ENCODE results near the gene TRIM5. TPM values are rescaled to one million over a fixed set of nuclear protein-coding genes. Genes with fewer than 3 reads are reported as not detected.
A peak's percentile ranks its signal among the peaks of the same experiment; 100 is the strongest.

Gene TRIM5
- polyA plus RNA-seq, 2 of the 4 experiments (the other 2 are of a cell fraction), result 21.9 to 32.6 TPM

DNA sequence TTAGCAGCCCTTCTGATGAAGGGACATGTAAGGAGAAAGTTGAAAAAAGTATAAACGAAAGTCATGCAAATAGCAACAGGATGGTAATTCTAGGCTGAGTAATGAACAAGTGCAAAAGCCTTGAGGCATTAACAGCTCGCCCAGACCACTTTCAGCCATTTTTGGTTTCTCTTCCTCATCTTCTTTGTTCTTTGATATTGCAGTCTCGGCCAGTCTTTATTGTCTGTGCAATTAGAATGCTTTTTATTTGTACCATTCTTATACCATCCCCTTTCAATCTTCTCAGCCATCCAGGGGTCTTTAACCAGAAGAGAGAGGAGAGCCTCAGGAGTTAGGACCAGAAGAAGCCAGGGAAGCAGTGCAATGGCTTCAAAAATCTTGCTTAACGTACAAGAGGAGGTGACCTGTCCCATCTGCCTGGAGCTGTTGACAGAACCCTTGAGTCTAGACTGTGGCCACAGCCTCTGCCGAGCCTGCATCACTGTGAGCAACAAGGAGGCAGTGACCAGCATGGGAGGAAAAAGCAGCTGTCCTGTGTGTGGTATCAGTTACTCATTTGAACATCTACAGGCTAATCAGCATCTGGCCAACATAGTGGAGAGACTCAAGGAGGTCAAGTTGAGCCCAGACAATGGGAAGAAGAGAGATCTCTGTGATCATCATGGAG lies 52.8 kb downstream of the TRIM5 start:
- H3K4me3 ChIP-seq, result no peak overlapping the region
- CTCF ChIA-PET, result interaction anchor here (1.6 kb wide), 1 partner anchor 14 kb away, joined by 4 read pairs; no protein-coding TSS in a partner anchor
- TF ChIP-seq, protein P1, sequence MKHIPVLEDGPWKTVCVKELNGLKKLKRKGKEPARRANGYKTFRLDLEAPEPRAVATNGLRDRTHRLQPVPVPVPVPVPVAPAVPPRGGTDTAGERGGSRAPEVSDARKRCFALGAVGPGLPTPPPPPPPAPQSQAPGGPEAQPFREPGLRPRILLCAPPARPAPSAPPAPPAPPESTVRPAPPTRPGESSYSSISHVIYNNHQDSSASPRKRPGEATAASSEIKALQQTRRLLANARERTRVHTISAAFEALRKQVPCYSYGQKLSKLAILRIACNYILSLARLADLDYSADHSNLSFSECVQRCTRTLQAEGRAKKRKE (CRISPR knock-in tag; IDR thresholded peaks at IDR 0.05; ENCODE audit: low read depth), result no peak
- no peak for TF ChIP-seq ZNF302 (CRISPR knock-in tag; IDR thresholded peaks at IDR 0.05)
- no peak for TF ChIP-seq CBX2 (IDR thresholded peaks at IDR 0.05; ENCODE audit: borderline replicate concordance, low read depth)
- H3K27ac ChIP-seq, result no peak overlapping the region
- H3K9me3 ChIP-seq, result no peaks in the 10 kb centered on the region
- 72% methylated on average over 5 of the region's 5 CpGs for WGBS (ENCODE audit: missing lambda C conversion rate)
- H3K4me1 ChIP-seq, result no peaks in the 10 kb centered on the region
- ATAC-seq (no peak), DNase-seq (ENCODE audit: low read depth in 1 of 2, low spot score in 1 of 2) (no peak), FAIRE-seq (no peak)
- H3K4me2 ChIP-seq, result no peak overlapping the region
- POLR2A ChIA-PET, result no interaction called here

DNA sequence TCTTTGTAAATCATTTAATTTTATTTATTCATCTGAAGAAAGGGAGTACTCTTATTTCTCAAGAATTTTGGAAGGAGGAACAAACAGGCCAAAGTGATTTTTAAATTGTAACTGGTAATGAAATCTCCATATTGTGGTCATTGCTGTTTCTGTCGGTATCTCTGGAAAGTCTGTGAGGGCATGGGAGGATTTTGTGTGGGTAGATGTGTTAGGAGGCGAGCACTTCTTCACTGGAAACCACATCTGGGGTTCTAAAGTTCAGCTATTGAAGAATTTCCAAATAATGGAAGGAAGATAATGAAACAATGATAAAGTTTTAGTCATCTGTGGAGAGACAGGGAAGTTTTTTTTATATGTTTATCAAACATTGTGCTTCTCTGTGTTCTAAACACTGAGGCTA lies 53.5 kb downstream of the TRIM5 start:
- TF ChIP-seq JUNB (IDR thresholded peaks at IDR 0.05), result no peak
- TF ChIP-seq POLR2AphosphoS2 (conservative IDR thresholded peaks at IDR 0.05; ENCODE audit: low read length), result no peak
- TF ChIP-seq, protein P2, sequence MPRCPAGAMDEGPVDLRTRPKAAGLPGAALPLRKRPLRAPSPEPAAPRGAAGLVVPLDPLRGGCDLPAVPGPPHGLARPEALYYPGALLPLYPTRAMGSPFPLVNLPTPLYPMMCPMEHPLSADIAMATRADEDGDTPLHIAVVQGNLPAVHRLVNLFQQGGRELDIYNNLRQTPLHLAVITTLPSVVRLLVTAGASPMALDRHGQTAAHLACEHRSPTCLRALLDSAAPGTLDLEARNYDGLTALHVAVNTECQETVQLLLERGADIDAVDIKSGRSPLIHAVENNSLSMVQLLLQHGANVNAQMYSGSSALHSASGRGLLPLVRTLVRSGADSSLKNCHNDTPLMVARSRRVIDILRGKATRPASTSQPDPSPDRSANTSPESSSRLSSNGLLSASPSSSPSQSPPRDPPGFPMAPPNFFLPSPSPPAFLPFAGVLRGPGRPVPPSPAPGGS (IDR thresholded peaks at IDR 0.05), result no peak
- TF ChIP-seq ZC3H11A (IDR thresholded peaks at IDR 0.05), result no peak
- TF ChIP-seq RARB (CRISPR knock-in tag; IDR thresholded peaks at IDR 0.05), result no peak
- TF ChIP-seq CBX2 (IDR thresholded peaks at IDR 0.05; ENCODE audit: borderline replicate concordance, low read depth), result no peak
- TF ChIP-seq FOSB (CRISPR knock-in tag; IDR thresholded peaks at IDR 0.05), result no peak
- TF ChIP-seq SREBF2 (IDR thresholded peaks at IDR 0.05), result no peak
- TF ChIP-seq ZNF302 (CRISPR knock-in tag; IDR thresholded peaks at IDR 0.05), result no peak
- TF ChIP-seq KDM5A (IDR thresholded peaks at IDR 0.05), result no peak
- TF ChIP-seq HOXA7 (CRISPR knock-in tag; IDR thresholded peaks at IDR 0.05), result no peak
- TF ChIP-seq, protein P3, sequence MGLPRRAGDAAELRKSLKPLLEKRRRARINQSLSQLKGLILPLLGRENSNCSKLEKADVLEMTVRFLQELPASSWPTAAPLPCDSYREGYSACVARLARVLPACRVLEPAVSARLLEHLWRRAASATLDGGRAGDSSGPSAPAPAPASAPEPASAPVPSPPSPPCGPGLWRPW (IDR thresholded peaks at IDR 0.05), result no peak
- TF ChIP-seq NFE2L2 (conservative IDR thresholded peaks at IDR 0.05; ENCODE audit: low read length), result no peak
- no peak for TF ChIP-seq RAD21 (conservative IDR thresholded peaks at IDR 0.05 in 1 of 2, IDR thresholded peaks at IDR 0.05 in 1 of 2)
- TF ChIP-seq, protein P4, sequence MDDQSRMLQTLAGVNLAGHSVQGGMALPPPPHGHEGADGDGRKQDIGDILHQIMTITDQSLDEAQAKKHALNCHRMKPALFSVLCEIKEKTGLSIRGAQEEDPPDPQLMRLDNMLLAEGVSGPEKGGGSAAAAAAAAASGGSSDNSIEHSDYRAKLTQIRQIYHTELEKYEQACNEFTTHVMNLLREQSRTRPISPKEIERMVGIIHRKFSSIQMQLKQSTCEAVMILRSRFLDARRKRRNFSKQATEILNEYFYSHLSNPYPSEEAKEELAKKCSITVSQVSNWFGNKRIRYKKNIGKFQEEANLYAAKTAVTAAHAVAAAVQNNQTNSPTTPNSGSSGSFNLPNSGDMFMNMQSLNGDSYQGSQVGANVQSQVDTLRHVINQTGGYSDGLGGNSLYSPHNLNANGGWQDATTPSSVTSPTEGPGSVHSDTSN (IDR thresholded peaks at IDR 0.05), result no peak
- ATAC-seq (no peak), FAIRE-seq (no peak), DNase-seq (ENCODE audit: low read depth in 1 of 2, low spot score in 1 of 2) (no peak)
- H3K4me3 ChIP-seq, result no peak overlapping the region
- no peak overlapping the region for H3K4me2 ChIP-seq
- POLR2A ChIA-PET, result no interaction called here
- H3K9me3 ChIP-seq, result no peaks in the 10 kb centered on the region
- peaks cover under 1% of the 10 kb centered on the region; the same call in 1 of the 3 replicates for H3K4me1 ChIP-seq
- CTCF ChIA-PET, result no interaction called here
- WGBS (ENCODE audit: missing lambda C conversion rate), result 96% methylated on average over 2 of the region's 2 CpGs
- H3K27ac ChIP-seq, result no peak overlapping the region

DNA sequence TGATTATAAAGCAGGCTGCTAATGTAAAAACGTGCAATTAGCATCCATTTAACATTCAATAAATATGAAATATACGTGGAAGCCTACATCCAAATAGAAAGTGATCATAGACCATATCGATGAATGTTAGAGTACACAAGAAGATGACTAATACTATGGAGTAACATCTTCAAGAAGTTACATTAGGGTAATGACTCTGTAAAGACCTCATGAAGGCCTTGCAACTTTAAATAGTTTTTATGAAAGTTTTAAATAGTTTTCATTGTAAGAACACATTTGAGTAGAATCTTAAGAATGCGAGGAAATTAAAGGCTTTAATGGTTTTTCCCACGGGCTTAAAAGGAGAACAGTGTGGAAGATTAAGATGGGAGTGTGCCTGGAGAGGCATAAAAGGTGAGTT lies 58.7 kb downstream of the TRIM5 start:
- POLR2A ChIA-PET, result no interaction called here
- DNase-seq (ENCODE audit: low read depth in 1 of 2, low spot score in 1 of 2) (no peak), ATAC-seq (no peak), FAIRE-seq (no peak)
- Histone ChIP-seq H3K4me1 (peaks cover 38% of the 10 kb centered on the region), H3K9me3 (no peaks in the 10 kb centered on the region), H3K27ac (peak overlapping the region; percentile 17 to 83; a peak in 2 of 6 replicates), H3K4me2 (peak overlapping the region; percentile 81), H3K4me3 (no peak overlapping the region)
- TF ChIP-seq RFX5 (IDR thresholded peaks at IDR 0.05), result no peak
- no peak for TF ChIP-seq FOSL2 (IDR thresholded peaks at IDR 0.05)
- TF ChIP-seq FOSL2 (CRISPR knock-in tag; IDR thresholded peaks at IDR 0.05), result 0 out of 2 replicates have a peak, but pooled peaks have one; percentile 31
- no peak for TF ChIP-seq PHF8 (IDR thresholded peaks at IDR 0.05; ENCODE audit: borderline replicate concordance, low read depth)
- 55% methylated on average over 5 of the region's 5 CpGs for WGBS (ENCODE audit: missing lambda C conversion rate)
- CTCF ChIA-PET, result no interaction called here

Measured in A549 (cell line).